ENCODE measurements around the gene UTF1. TPM values are rescaled to one million over a fixed set of nuclear protein-coding genes. Genes with fewer than 3 reads are reported as not detected.

Gene UTF1
- total RNA-seq, 1 donor from 2014 or later = not detected

DNA sequence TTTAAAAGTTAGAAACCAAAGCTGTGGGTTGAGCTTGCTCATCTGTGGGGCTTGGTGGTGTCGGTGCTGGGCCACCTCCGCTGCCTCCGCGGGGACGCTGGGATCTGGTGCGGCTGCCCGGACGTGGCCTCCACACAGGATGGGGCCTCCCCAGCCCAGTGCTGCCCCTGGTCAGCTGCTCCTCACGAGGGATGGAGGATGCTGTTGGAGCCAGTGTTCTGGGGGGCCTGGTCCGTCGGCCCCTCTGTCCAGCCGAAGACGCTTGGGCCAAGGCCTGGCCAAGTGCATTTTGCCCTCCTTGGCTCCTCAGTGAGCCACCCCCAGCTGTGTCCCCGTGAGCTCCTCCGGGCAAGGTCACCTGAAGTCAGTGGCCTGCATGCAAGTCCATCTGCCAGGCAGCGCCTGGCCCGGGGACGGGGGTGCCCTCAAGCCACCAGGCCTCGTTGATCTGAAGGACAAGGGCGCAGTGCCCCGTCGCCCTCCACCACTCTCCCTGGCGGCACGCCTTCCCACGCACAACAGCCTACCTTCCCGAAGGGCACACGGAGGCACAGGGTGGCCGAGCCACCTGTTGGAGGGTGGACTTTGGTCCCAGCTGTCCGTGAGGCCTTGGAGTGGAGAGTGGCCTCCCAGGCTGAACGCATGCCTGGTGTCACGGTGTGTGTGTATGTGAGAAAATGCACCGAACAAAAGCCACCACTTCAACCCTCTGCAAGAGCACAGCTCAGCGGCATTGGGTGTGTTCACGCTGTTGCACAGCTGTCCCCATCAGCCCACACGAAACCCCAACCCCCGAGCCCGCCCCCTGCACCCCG lies 42.7 kb upstream of the UTF1 start:
- Mint-ChIP-seq H3K27me3 (ENCODE audit: low read depth) (peaks cover 6% of the 10 kb centered on the region), H3K4me3 (no peak overlapping the region), H3K9me3 (peaks cover 6% of the 10 kb centered on the region), H3K36me3 (peaks cover 9% of the 10 kb centered on the region), H3K27ac (no peak overlapping the region), H3K4me1 (peaks cover 3% of the 10 kb centered on the region)
- DNase-seq (ENCODE audit: low spot score in 2 of 2, unreplicated experiment in 2 of 2) = no peak
- TF ChIP-seq, protein P1, sequence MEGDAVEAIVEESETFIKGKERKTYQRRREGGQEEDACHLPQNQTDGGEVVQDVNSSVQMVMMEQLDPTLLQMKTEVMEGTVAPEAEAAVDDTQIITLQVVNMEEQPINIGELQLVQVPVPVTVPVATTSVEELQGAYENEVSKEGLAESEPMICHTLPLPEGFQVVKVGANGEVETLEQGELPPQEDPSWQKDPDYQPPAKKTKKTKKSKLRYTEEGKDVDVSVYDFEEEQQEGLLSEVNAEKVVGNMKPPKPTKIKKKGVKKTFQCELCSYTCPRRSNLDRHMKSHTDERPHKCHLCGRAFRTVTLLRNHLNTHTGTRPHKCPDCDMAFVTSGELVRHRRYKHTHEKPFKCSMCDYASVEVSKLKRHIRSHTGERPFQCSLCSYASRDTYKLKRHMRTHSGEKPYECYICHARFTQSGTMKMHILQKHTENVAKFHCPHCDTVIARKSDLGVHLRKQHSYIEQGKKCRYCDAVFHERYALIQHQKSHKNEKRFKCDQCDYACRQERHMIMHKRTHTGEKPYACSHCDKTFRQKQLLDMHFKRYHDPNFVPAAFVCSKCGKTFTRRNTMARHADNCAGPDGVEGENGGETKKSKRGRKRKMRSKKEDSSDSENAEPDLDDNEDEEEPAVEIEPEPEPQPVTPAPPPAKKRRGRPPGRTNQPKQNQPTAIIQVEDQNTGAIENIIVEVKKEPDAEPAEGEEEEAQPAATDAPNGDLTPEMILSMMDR (IDR thresholded peaks at IDR 0.05; ENCODE audit: unreplicated experiment) = no peak

DNA sequence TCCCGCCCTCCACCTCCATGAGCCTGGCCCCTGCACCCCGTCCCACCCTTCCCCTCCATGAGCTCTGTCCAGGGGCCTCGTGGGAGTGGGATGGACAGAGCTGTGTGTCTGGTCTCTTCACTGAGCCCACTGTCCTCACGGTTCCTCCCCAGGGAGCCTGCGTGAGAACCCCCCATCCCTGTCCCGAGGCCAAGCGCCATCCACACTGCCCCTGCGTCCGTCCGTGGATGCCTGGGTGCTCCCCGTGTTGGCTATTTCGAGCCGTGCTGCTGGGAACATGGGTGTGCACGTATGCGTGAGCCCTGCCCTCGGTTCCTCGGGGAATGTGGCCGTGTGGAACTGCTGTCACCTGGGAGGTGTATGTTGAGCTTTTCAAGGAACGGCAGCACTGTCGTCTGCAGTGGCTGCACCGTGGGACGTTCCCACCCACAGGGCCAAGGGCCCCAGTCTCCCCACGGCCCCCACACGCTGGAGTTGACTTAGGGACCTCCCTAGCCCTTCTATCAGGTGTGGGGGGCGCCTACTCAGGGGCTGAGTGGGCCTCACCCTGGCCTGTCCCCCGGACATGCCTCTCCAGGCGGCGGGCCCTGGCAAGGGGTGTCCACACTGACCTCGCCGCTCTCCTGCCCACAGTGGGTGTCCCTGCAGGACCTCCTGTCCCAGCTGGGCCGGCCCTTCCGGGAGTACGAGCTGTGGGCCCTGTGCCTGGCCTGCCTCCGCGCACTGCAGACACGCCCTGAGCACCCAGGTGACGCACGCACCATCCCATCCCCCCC lies 41.9 kb upstream of the UTF1 start:
- TF ChIP-seq, protein P1 (IDR thresholded peaks at IDR 0.05; ENCODE audit: unreplicated experiment) = no peak
- Mint-ChIP-seq H3K4me3 (no peak overlapping the region), H3K27ac (no peak overlapping the region), H3K36me3 (peaks cover 12% of the 10 kb centered on the region), H3K4me1 (peaks cover 3% of the 10 kb centered on the region), H3K27me3 (ENCODE audit: low read depth) (peaks cover 10% of the 10 kb centered on the region), H3K9me3 (peaks cover 11% of the 10 kb centered on the region)
- DNase-seq (ENCODE audit: low spot score in 2 of 2, unreplicated experiment in 2 of 2) = no peak

DNA sequence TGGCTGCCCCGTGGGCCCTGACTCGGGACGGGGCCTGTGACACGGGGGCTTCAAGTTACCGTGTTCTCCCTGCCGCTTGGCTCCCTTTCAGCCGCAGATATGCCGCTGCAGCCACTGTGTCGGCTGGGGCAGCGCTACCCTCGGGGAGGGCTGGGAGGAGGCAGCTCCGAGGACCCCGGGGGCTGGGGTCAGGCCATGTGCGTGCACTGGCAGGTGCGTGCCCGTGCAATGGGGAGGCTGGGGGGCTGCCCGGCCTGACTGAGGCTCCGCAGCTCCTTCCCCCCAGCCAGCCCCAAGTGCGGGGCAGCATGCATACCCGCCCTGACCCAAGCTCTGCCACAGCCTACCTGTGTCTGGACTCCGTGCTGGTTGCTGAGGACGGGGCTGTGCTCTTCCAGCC lies 40.8 kb upstream of the UTF1 start:
- no peak for DNase-seq (ENCODE audit: low spot score in 2 of 2, unreplicated experiment in 2 of 2)
- peaks cover 17% of the 10 kb centered on the region for H3K27me3 Mint-ChIP-seq (ENCODE audit: low read depth)
- no peak overlapping the region for H3K4me3 Mint-ChIP-seq
- peaks cover 3% of the 10 kb centered on the region for H3K4me1 Mint-ChIP-seq
- peaks cover 21% of the 10 kb centered on the region for H3K9me3 Mint-ChIP-seq
- H3K27ac Mint-ChIP-seq = no peak overlapping the region
- TF ChIP-seq, protein P1 (IDR thresholded peaks at IDR 0.05; ENCODE audit: unreplicated experiment) = no peak
- H3K36me3 Mint-ChIP-seq = peaks cover 10% of the 10 kb centered on the region

DNA sequence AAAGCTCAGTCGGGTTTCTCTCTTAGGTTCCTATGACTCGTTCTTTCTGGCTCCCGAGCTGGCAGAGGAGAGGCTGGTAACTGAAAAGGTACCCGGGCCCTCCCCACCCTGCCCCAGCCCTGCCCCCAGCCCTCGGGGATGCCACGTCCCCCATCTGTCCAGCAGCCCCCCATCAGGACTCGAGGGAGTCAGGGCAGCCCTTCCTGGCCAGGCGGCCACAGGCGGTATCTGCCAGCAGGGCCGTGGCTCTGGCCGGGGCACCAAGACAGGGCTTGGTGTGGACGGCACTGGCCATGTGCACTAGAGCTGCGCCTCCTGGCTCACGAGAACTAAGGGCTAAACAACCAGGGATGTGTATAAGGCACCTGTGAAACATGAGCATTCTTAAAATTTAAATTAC lies 40.3 kb upstream of the UTF1 start:
- Mint-ChIP-seq H3K27me3 (ENCODE audit: low read depth) (peaks cover 17% of the 10 kb centered on the region), H3K4me3 (no peak overlapping the region), H3K36me3 (peaks cover 8% of the 10 kb centered on the region), H3K4me1 (peaks cover 3% of the 10 kb centered on the region), H3K9me3 (peaks cover 21% of the 10 kb centered on the region), H3K27ac (no peak overlapping the region)
- TF ChIP-seq, protein P1 (IDR thresholded peaks at IDR 0.05; ENCODE audit: unreplicated experiment) = no peak
- DNase-seq (ENCODE audit: low spot score in 2 of 2, unreplicated experiment in 2 of 2) = no peak

GRCh38 chr10:133190225-133190624 lies 39.8 kb upstream of the UTF1 start:
- Mint-ChIP-seq H3K36me3 (peaks cover 8% of the 10 kb centered on the region), H3K4me3 (no peak overlapping the region), H3K27ac (no peak overlapping the region), H3K4me1 (peaks cover 3% of the 10 kb centered on the region), H3K27me3 (ENCODE audit: low read depth) (peaks cover 17% of the 10 kb centered on the region), H3K9me3 (peaks cover 21% of the 10 kb centered on the region)
- TF ChIP-seq, protein P1 (IDR thresholded peaks at IDR 0.05; ENCODE audit: unreplicated experiment) = no peak
- DNase-seq (ENCODE audit: low spot score in 2 of 2, unreplicated experiment in 2 of 2) = no peak

Measured in mesothelial cell of epicardium (in vitro differentiated cells).